GM12892 (cell line): ENCODE results near the gene MTPN. TPM values are rescaled to one million over a fixed set of nuclear protein-coding genes. Genes with fewer than 3 reads are reported as not detected.
A peak's percentile ranks its signal among the peaks of the same experiment; 100 is the strongest.

ENCODE experiments used
- DNase-seq: peaks from one replicate; pipeline ENCODE4 v3.0.0; 2011; ENCODE audit not compliant: insufficient read length
- FAIRE-seq: peaks from 2 replicates; lab custom pipeline; 2011; peaks lifted over from hg19 to GRCh38; lab: Jason Lieb, UNC
- POLR2A ChIP-seq: IDR thresholded peaks from 2 replicates; pipeline ENCODE4 v1.6.1; 2011; ENCODE audit warnings: low read depth, low read length, control low read depth
- POLR2AphosphoS5 ChIP-seq: IDR thresholded peaks from 2 replicates; pipeline ENCODE4 v1.6.1; 2011; ENCODE audit warnings: low read depth, low read length, control low read depth
- TAF1 ChIP-seq: IDR thresholded peaks from 2 replicates; pipeline ENCODE4 v1.6.1; 2011; ENCODE audit warnings: low read depth, mild to moderate bottlenecking, control low read depth, low read length, borderline replicate concordance
- polyA plus RNA-seq: library from polyadenylated mRNA; unstranded; fragments of >200 nt; gene quantifications from one replicate; pipeline ENCODE4 v1.2.1, GENCODE V29; 2012; ENCODE audit warnings: missing spikeins, inconsistent platforms; ENCODE audit not compliant: missing spikeins

The MTPN gene
- 62.5 TPM for polyA plus RNA-seq

GRCh38 chr7:135977007-135977741, at the start of gene MTPN:
MTPN (minus strand) TSS chr7:135977359; CDS start chr7:135977100, 259 bp downstream.
- FAIRE-seq (peak; percentile 96), DNase-seq (peak; percentile 60)
- peak; percentile 71 for TF ChIP-seq POLR2A
- TF ChIP-seq TAF1, result peak; percentile 58
- TF ChIP-seq POLR2AphosphoS5, result peak; percentile 53

GRCh38 chr7:136026209-136026608, 49.0 kb upstream of the MTPN start:
- TF ChIP-seq TAF1, result no peak
- TF ChIP-seq POLR2A, result no peak
- TF ChIP-seq POLR2AphosphoS5, result no peak
- FAIRE-seq (no peak), DNase-seq (no peak)

- TF ChIP-seq POLR2A, result no peak
- no peak for TF ChIP-seq POLR2AphosphoS5
- no peak for TF ChIP-seq TAF1
- FAIRE-seq (no peak), DNase-seq (no peak)
Observed at GRCh38 chr7:136023134-136023869, 46.1 kb upstream of the MTPN start.

- DNase-seq (no peak), FAIRE-seq (no peak)
- TF ChIP-seq TAF1, result no peak
- no peak for TF ChIP-seq POLR2A
- TF ChIP-seq POLR2AphosphoS5, result no peak
Observed at GRCh38 chr7:136020556-136020955, 43.4 kb upstream of the MTPN start.

- TF ChIP-seq POLR2AphosphoS5, result no peak
- no peak for TF ChIP-seq TAF1
- no peak for TF ChIP-seq POLR2A
- FAIRE-seq (no peak), DNase-seq (no peak)
Observed at GRCh38 chr7:136018104-136018503, 40.9 kb upstream of the MTPN start.

GRCh38 chr7:136016649-136017395, 39.7 kb upstream of the MTPN start:
- DNase-seq (no peak), FAIRE-seq (peak; percentile 46)
- no peak for TF ChIP-seq POLR2AphosphoS5
- TF ChIP-seq POLR2A, result no peak
- TF ChIP-seq TAF1, result no peak

- no peak for DNase-seq
- TF ChIP-seq POLR2A (no peak), POLR2AphosphoS5 (no peak), TAF1 (no peak)
- FAIRE-seq, result no peak
Observed at GRCh38 chr7:136015638-136016037, 38.5 kb upstream of the MTPN start.

GRCh38 chr7:136014659-136015058, 37.5 kb upstream of the MTPN start:
- DNase-seq (no peak), FAIRE-seq (no peak)
- TF ChIP-seq POLR2A, result no peak
- no peak for TF ChIP-seq TAF1
- no peak for TF ChIP-seq POLR2AphosphoS5

GRCh38 chr7:136012238-136012637, 35.1 kb upstream of the MTPN start:
- no peak for TF ChIP-seq POLR2A
- TF ChIP-seq TAF1, result no peak
- TF ChIP-seq POLR2AphosphoS5, result no peak
- no peak for DNase-seq
- no peak for FAIRE-seq

- FAIRE-seq, result no peak
- TF ChIP-seq POLR2AphosphoS5 (no peak), POLR2A (no peak), TAF1 (no peak)
- no peak for DNase-seq
Observed at GRCh38 chr7:136009488-136010079, 32.4 kb upstream of the MTPN start.

- no peak for TF ChIP-seq TAF1
- no peak for TF ChIP-seq POLR2A
- no peak for TF ChIP-seq POLR2AphosphoS5
- FAIRE-seq, result no peak
- no peak for DNase-seq
Observed at GRCh38 chr7:136006208-136006607, 29.0 kb upstream of the MTPN start.

GRCh38 chr7:136004083-136004482, 26.9 kb upstream of the MTPN start:
- TF ChIP-seq POLR2AphosphoS5, result no peak
- TF ChIP-seq TAF1, result no peak
- no peak for TF ChIP-seq POLR2A
- no peak for DNase-seq
- FAIRE-seq, result no peak
